HepG2 (cell line): ENCODE results near the gene DPH2. TPM values are rescaled to one million over a fixed set of nuclear protein-coding genes. Genes with fewer than 3 reads are reported as not detected.
A peak's percentile ranks its signal among the peaks of the same experiment; 100 is the strongest.

Source experiments
- AKNA ChIP-seq: sonication (generic); formaldehyde crosslinking; IDR thresholded peaks from 2 replicates; pipeline ENCODE4 v1.4.0; 2020; ENCODE audit warnings: missing genetic modification reagents, borderline replicate concordance
- IKZF1 ChIP-seq: fragments of 450-650 bp; IDR thresholded peaks from 2 replicates; pipeline ENCODE4 v1.7.1; 2016
- LCORL ChIP-seq, 2 experiments: fragments of 450-650 bp in 1 of 2; sonication (generic) in 1 of 2; formaldehyde crosslinking in 1 of 2; IDR thresholded peaks; 2 replicates each; pipeline versions ENCODE4 v1.5.0 to v1.6.1; 2017 to 2020; ENCODE audit warnings: antibody characterized with exemption in 1 of 2, missing genetic modification reagents in 1 of 2
- RXRB ChIP-seq: IDR thresholded peaks from 2 replicates; pipeline ENCODE4 v1.6.1; 2016; ENCODE audit warnings: borderline replicate concordance, missing genetic modification reagents, missing compliant biosample characterization
- SRF ChIP-seq: IDR thresholded peaks from 2 replicates; pipeline ENCODE4 v1.6.1; 2011; ENCODE audit warnings: mild to moderate bottlenecking, low read depth, low read length, moderate library complexity
- ZBTB40 ChIP-seq, 2 experiments: fragments of 450-650 bp in 1 of 2; sonication (generic) in 1 of 2; formaldehyde crosslinking in 1 of 2; IDR thresholded peaks; 2 replicates each; pipeline versions ENCODE4 v1.6.1 to v1.8.0; 2016 to 2022; ENCODE audit warnings: antibody characterized with exemption in 1 of 2, mild to moderate bottlenecking in 1 of 2, missing genetic modification reagents in 1 of 2
- ZNF205 ChIP-seq: IDR thresholded peaks from 2 replicates; pipeline ENCODE4 v1.6.1; 2018; ENCODE audit warnings: missing biosample characterization, missing genetic modification reagents
- ZNF225 ChIP-seq: sonication (generic); formaldehyde crosslinking; IDR thresholded peaks from 2 replicates; pipeline ENCODE4 v1.4.0; 2020; ENCODE audit warnings: mild to moderate bottlenecking, missing genetic modification reagents
- ZNF687 ChIP-seq: sonication (generic); formaldehyde crosslinking; IDR thresholded peaks from 2 replicates; pipeline ENCODE4 v1.5.1; 2020; ENCODE audit warnings: mild to moderate bottlenecking, missing genetic modification reagents, moderate library complexity
- polyA plus RNA-seq, 8 experiments: library from polyadenylated mRNA; depleted of rRNA in 3 of 8; stranded (reverse) in 7 of 8; unstranded in 1 of 8; fragments of >200 nt; fragmentation: Illumina TruSeq in 4 of 8; extraction: Trizol in 4 of 8; gene quantifications; 2 replicates each; pipeline versions ENCODE4 v1.2.1 to v1.2.3, GENCODE V29; 2011 to 2016; ENCODE audit warnings: low read depth in 4 of 8, missing spikeins in 1 of 8, mixed read lengths in 1 of 8; ENCODE audit not compliant: insufficient read depth in 1 of 8
- total RNA-seq, 5 experiments: library from RNA; depleted of rRNA; stranded (reverse); fragments of >200 nt; fragmentation: Illumina TruSeq; extraction: Trizol; gene quantifications; 2 replicates each; pipeline ENCODE4 v1.2.3, GENCODE V29; 2016; ENCODE audit warnings: low read depth in 1 of 5

Gene DPH2
- total and polyA plus RNA-seq, 2 of the 13 experiments (the other 11 are each of a cell fraction or from before 2014, with no cell fraction given) = 32.2 to 38.3 TPM

GRCh38 chr1:43987159-43987902 is 17.5 kb downstream of the DPH2 start (continued):
- TF ChIP-seq ZNF687 (no peak; the same call in 1 of the 2 replicates), IKZF1 (no peak), SRF (no peak), ZNF225 (CRISPR knock-in tag) (no peak), RXRB (CRISPR knock-in tag) (no peak), LCORL (IDR thresholded peaks at IDR 0.05) (no peak), LCORL (CRISPR knock-in tag; IDR thresholded peaks at IDR 0.05) (peak; percentile 82; the same call in 1 of the 2 replicates), AKNA (CRISPR knock-in tag) (no peak), ZBTB40 (IDR thresholded peaks at IDR 0.05) (no peak), ZBTB40 (CRISPR knock-in tag; IDR thresholded peaks at IDR 0.05) (no peak), ZNF205 (CRISPR knock-in tag) (no peak)
